Keratinocyte (primary cell): Measurements from ENCODE around the gene EIF3L. TPM values are rescaled to one million over a fixed set of nuclear protein-coding genes. Genes with fewer than 3 reads are reported as not detected.

Experiments
- DNase-seq: peaks from one replicate; pipeline ENCODE4 v3.0.0-alpha.2; 2011; ENCODE audit warnings: low read depth, missing footprints, low spot score
- FAIRE-seq: peaks from 2 replicates; lab custom pipeline; 2011; peaks lifted over from hg19 to GRCh38; lab: Jason Lieb, UNC
- H2AFZ ChIP-seq: 2 replicates; pipeline ENCODE4 v1.6.0; 2012; ENCODE audit warnings: low read length, control low read depth, inconsistent platforms; ENCODE audit not compliant: control insufficient read depth
- H3K27ac ChIP-seq: 2 replicates; pipeline ENCODE4 v1.5.1; 2011; ENCODE audit warnings: low read length; ENCODE audit not compliant: control insufficient read depth, insufficient read depth
- H3K27me3 ChIP-seq: 3 replicates; pipeline ENCODE4 v1.6.0; 2011; ENCODE audit warnings: low read length; ENCODE audit not compliant: control insufficient read depth, insufficient read depth; ENCODE audit errors: extremely low read depth
- H3K36me3 ChIP-seq, 2 experiments: 2 replicates in 1 of 2; 3 replicates in 1 of 2; pipeline ENCODE4 v1.5.1; 2011; ENCODE audit warnings: low read length in 2 of 2, mild to moderate bottlenecking in 1 of 2; ENCODE audit not compliant: control insufficient read depth in 2 of 2, insufficient read depth in 2 of 2; ENCODE audit errors: extremely low read depth in 1 of 2
- H3K4me1 ChIP-seq: 3 replicates; pipeline ENCODE4 v1.5.1; 2011; ENCODE audit warnings: low read length; ENCODE audit not compliant: control insufficient read depth, insufficient read depth; ENCODE audit errors: extremely low read depth
- H3K4me2 ChIP-seq: 3 replicates; pipeline ENCODE4 v1.6.0; 2011; ENCODE audit warnings: low read depth, low read length; ENCODE audit not compliant: control insufficient read depth, insufficient read depth; ENCODE audit errors: extremely low read depth
- H3K4me3 ChIP-seq, 3 experiments: fragments of 200-600 bp in 1 of 3; sonication (generic) in 1 of 3; 2 replicates in 2 of 3; 3 replicates in 1 of 3; pipeline ENCODE4 v1.5.1; 2011 to 2016; ENCODE audit warnings: low read length in 3 of 3, mild to moderate bottlenecking in 3 of 3, control low read depth in 2 of 3, inconsistent platforms in 1 of 3, low read depth in 1 of 3, mixed read lengths in 1 of 3, mixed run types in 1 of 3, moderate library complexity in 1 of 3; ENCODE audit not compliant: control insufficient read depth in 2 of 3, insufficient read depth in 2 of 3; ENCODE audit errors: extremely low read depth in 1 of 3
- H3K79me2 ChIP-seq: 2 replicates; pipeline ENCODE4 v1.6.0; 2012; ENCODE audit warnings: low read length; ENCODE audit not compliant: control insufficient read depth, insufficient read depth
- H3K9ac ChIP-seq: 3 replicates; pipeline ENCODE4 v1.6.0; 2011; ENCODE audit warnings: low read length; ENCODE audit not compliant: control insufficient read depth, insufficient read depth; ENCODE audit errors: extremely low read depth
- H3K9me1 ChIP-seq: 3 replicates; pipeline ENCODE4 v1.6.0; 2011; ENCODE audit warnings: low read length; ENCODE audit not compliant: control insufficient read depth, insufficient read depth; ENCODE audit errors: extremely low read depth
- H3K9me3 ChIP-seq: 2 replicates; pipeline ENCODE4 v1.5.1; 2012; ENCODE audit warnings: low read depth, low read length; ENCODE audit not compliant: control insufficient read depth
- H4K20me1 ChIP-seq: 3 replicates; pipeline ENCODE4 v1.6.0; 2011; ENCODE audit warnings: low read length; ENCODE audit not compliant: control insufficient read depth, insufficient read depth; ENCODE audit errors: extremely low read depth
- CTCF ChIP-seq, 3 experiments: IDR thresholded peaks in 1 of 3; conservative IDR thresholded peaks in 1 of 3; optimal IDR thresholded peaks in 1 of 3; 2 replicates in 2 of 3; 3 replicates in 1 of 3; pipeline versions ENCODE3 to v1.5.1; 2011; ENCODE audit warnings: low read length in 3 of 3, mild to moderate bottlenecking in 3 of 3, moderate library complexity in 2 of 3, control low read depth in 1 of 3, inconsistent platforms in 1 of 3; ENCODE audit not compliant: insufficient read depth in 2 of 3; ENCODE audit errors: extremely low read depth in 1 of 3
- EZH2 ChIP-seq: IDR thresholded peaks from one replicate; pipeline ENCODE4 v1.6.1; 2012; ENCODE audit warnings: inconsistent platforms, mild to moderate bottlenecking, low read length, moderate library complexity
- dilution Hi-C: fragments of 300-500 bp; cut with MboI; formaldehyde crosslinking; loops from one replicate; pipeline ENCODE4 v1.7.0; 2020; ENCODE audit warnings: low sequenced_read_pairs; ENCODE audit not compliant: extremely low pct_ligation_motif_present
- polyA plus RNA-seq, 5 experiments: library from polyadenylated mRNA; depleted of rRNA in 3 of 5; stranded (reverse) in 3 of 5; stranded (forward) in 1 of 5; unstranded in 1 of 5; fragments of >200 nt; gene quantifications; 1 replicate in 1 of 5; 2 replicates in 3 of 5; 3 replicates in 1 of 5; pipeline versions ENCODE4 v1.2.1 to v1.2.3, GENCODE V29; 2011 to 2012; ENCODE audit warnings: missing spikeins in 2 of 5, low read depth in 1 of 5, low replicate concordance in 1 of 5

EIF3L gene
- polyA plus RNA-seq, 1 donor (not counting 4 experiments of a cell fraction or from before 2014, with no cell fraction given), result 639 TPM

GRCh38 chr22:37855462-37855861 is 6.2 kb downstream of the EIF3L start:
- peaks cover 4% of the 10 kb centered on the region for H4K20me1 ChIP-seq
- peaks cover 59% of the 10 kb centered on the region for H3K79me2 ChIP-seq
- no peak overlapping the region for H3K4me3 ChIP-seq
- dilution Hi-C loops, result no loop called here
- H3K27me3 ChIP-seq, result no peaks in the 10 kb centered on the region
- H3K9me3 ChIP-seq, result no peaks in the 10 kb centered on the region
- H3K4me1 ChIP-seq, result peaks cover 11% of the 10 kb centered on the region
- TF ChIP-seq CTCF (optimal IDR thresholded peaks at IDR 0.05 in 1 of 3, IDR thresholded peaks at IDR 0.05 in 1 of 3, conservative IDR thresholded peaks at IDR 0.05 in 1 of 3; ENCODE audit: extremely low read depth in 1 of 3, insufficient read depth in 2 of 3, low read length in 3 of 3) (no peak), EZH2 (no peak)
- H3K4me2 ChIP-seq, result no peak overlapping the region
- H2AFZ ChIP-seq, result no peak overlapping the region
- DNase-seq (no peak), FAIRE-seq (no peak)
- H3K36me3 ChIP-seq, result peaks cover 30 to 43% of the 10 kb centered on the region in 2 experiments
- H3K27ac ChIP-seq, result no peak overlapping the region
- no peaks in the 10 kb centered on the region for H3K9me1 ChIP-seq
- no peak overlapping the region for H3K9ac ChIP-seq

GRCh38 chr22:37860796-37861421 is 11.7 kb downstream of the EIF3L start:
- TF ChIP-seq CTCF (optimal IDR thresholded peaks at IDR 0.05 in 1 of 3, IDR thresholded peaks at IDR 0.05 in 1 of 3, conservative IDR thresholded peaks at IDR 0.05 in 1 of 3; ENCODE audit: extremely low read depth in 1 of 3, insufficient read depth in 2 of 3, low read length in 3 of 3) (no peak), EZH2 (no peak)
- H3K4me3 ChIP-seq, result no peak overlapping the region
- DNase-seq, result no peak
- no peak overlapping the region for H3K9ac ChIP-seq
- H3K9me1 ChIP-seq, result no peaks in the 10 kb centered on the region
- no peak overlapping the region for H3K27ac ChIP-seq
- no peaks in the 10 kb centered on the region for H3K27me3 ChIP-seq
- peaks cover 33% of the 10 kb centered on the region for H3K79me2 ChIP-seq
- no peaks in the 10 kb centered on the region for H4K20me1 ChIP-seq
- peaks cover 32 to 35% of the 10 kb centered on the region in 2 experiments for H3K36me3 ChIP-seq
- H3K9me3 ChIP-seq, result no peaks in the 10 kb centered on the region
- no peak for FAIRE-seq
- no peak overlapping the region for H2AFZ ChIP-seq
- H3K4me2 ChIP-seq, result no peak overlapping the region
- no peaks in the 10 kb centered on the region for H3K4me1 ChIP-seq
- dilution Hi-C loops, result no loop called here
